Right atrium auricular region (tissue), 2 donors: ENCODE data around the gene NMRK1. TPM values are rescaled to one million over a fixed set of nuclear protein-coding genes. Genes with fewer than 3 reads are reported as not detected.

ENCODE experiments used
- DNase-seq: peaks from one replicate; pipeline ENCODE4 v3.0.0-alpha.2; 2019; ENCODE audit warnings: low spot score
- H3K27ac ChIP-seq, 2 donors: fragments of 200-600 bp; sonication (generic); 1 replicate in 1 of 2; 2 replicates in 1 of 2; pipeline ENCODE4 v1.5.1; 2016 to 2019
- H3K27me3 ChIP-seq, 2 donors: fragments of 200-600 bp; sonication (generic); one replicate each; pipeline versions ENCODE4 v1.5.1 to v1.6.0; 2017 to 2019
- H3K36me3 ChIP-seq: fragments of 200-600 bp; sonication (generic); one replicate; pipeline ENCODE4 v1.5.1; 2016
- H3K4me1 ChIP-seq, 2 donors: fragments of 200-600 bp; sonication (generic); one replicate each; pipeline versions ENCODE4 v1.5.1 to v1.6.0; 2017 to 2019
- H3K4me3 ChIP-seq, 2 donors: fragments of 200-600 bp; sonication (generic); 1 replicate in 1 of 2; 2 replicates in 1 of 2; pipeline ENCODE4 v1.5.1; 2017 to 2019; ENCODE audit warnings: mild to moderate bottlenecking in 1 of 2, moderate library complexity in 1 of 2
- H3K9me3 ChIP-seq, 2 donors: fragments of 200-600 bp; sonication (generic); one replicate each; pipeline ENCODE4 v1.5.1; 2019
- total RNA-seq, 2 donors: library from RNA; depleted of rRNA; stranded (reverse); fragments of >200 nt; gene quantifications; one replicate each; pipeline ENCODE4 v1.1.0, GENCODE V29; 2016
- TF ChIP-seq, protein P1 (sequence below), 2 donors: fragments of 200-600 bp; sonication (generic); IDR thresholded peaks; one replicate each; pipeline ENCODE4 v1.5.1; 2019; ENCODE audit warnings: antibody characterized with exemption in 2 of 2

The NMRK1 gene
- total RNA-seq, 2 donors from 2014 or later: 5.5 to 9.6 TPM

DNA sequence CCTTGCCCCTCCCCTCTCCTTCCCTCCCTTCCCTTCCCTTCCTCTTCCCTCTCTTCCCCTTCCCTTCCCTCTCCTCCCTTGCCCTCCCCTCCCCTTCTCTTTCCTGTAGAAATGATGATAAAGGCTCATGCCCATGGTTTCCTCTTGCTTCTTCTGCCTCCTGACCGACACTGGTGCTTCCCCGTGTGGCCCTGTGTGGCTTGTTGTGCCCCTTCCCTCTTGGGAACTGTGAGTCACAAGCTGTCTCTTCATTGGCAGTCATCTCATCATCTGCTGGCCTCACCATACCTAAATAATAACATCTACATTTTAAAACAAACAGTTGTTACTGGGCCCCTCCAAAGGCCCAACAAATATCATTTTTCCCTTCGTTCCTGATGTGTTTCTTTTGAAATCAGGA is 48.2 kb downstream of the NMRK1 start:
- Histone ChIP-seq H3K4me1 (no peaks in the 10 kb centered on the region), H3K36me3 (no peaks in the 10 kb centered on the region), H3K27ac (no peak overlapping the region), H3K4me3 (no peak overlapping the region), H3K27me3 (no peaks in the 10 kb centered on the region), H3K9me3 (no peaks in the 10 kb centered on the region)
- TF ChIP-seq, protein P1, sequence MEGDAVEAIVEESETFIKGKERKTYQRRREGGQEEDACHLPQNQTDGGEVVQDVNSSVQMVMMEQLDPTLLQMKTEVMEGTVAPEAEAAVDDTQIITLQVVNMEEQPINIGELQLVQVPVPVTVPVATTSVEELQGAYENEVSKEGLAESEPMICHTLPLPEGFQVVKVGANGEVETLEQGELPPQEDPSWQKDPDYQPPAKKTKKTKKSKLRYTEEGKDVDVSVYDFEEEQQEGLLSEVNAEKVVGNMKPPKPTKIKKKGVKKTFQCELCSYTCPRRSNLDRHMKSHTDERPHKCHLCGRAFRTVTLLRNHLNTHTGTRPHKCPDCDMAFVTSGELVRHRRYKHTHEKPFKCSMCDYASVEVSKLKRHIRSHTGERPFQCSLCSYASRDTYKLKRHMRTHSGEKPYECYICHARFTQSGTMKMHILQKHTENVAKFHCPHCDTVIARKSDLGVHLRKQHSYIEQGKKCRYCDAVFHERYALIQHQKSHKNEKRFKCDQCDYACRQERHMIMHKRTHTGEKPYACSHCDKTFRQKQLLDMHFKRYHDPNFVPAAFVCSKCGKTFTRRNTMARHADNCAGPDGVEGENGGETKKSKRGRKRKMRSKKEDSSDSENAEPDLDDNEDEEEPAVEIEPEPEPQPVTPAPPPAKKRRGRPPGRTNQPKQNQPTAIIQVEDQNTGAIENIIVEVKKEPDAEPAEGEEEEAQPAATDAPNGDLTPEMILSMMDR (IDR thresholded peaks at IDR 0.05): no peak
- no peak for DNase-seq

DNA sequence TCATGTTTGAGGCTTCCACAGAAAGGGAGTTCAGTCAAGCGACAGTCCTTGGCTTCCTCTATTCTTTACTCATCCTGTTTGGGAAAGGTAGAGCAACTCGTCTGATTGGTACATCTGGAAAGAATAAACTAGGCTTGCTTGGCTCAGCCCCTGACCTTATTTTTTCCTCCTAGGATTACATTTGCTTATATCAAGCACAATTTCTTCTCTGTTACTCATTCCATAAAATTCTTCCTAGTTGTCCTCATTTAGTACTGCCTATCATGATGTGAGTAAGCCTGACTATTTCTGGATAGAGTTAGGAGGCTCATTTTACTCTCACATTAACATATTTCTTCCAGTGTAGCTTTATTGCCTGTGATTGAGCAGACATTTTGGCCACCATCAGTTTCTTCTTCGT is 48.9 kb downstream of the NMRK1 start:
- H3K27ac ChIP-seq: no peak overlapping the region

DNA sequence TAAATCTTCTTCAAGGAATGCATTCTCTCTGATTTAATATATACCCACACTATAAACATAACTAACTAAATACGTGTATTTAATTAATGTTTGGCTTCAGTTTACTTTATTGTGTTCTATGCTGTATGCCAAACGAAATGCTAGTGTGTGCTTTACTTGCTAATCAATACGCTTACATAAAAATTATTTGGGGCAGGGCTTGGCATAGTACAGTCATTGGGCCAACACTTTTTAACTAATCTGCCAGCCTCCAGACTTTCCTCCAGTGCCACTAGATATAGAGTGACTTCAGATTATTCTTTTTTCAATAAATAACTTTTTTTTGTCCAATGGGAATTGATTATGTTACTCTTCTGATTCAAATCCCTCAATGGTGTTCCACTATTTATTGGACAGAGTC is 51.2 kb downstream of the NMRK1 start:
- Histone ChIP-seq H3K9me3 (no peaks in the 10 kb centered on the region), H3K27ac (no peak overlapping the region), H3K36me3 (no peaks in the 10 kb centered on the region), H3K27me3 (no peaks in the 10 kb centered on the region), H3K4me3 (no peak overlapping the region), H3K4me1 (no peaks in the 10 kb centered on the region)
- TF ChIP-seq, protein P1 (IDR thresholded peaks at IDR 0.05): no peak
- DNase-seq: no peak

More for the DNA sequence above, 48.9 kb downstream of the NMRK1 start:
- Histone ChIP-seq H3K27me3 (no peaks in the 10 kb centered on the region), H3K9me3 (no peaks in the 10 kb centered on the region), H3K4me1 (no peaks in the 10 kb centered on the region), H3K36me3 (no peaks in the 10 kb centered on the region), H3K4me3 (no peak overlapping the region)
- TF ChIP-seq, protein P1 (IDR thresholded peaks at IDR 0.05): no peak
- DNase-seq: no peak

DNA sequence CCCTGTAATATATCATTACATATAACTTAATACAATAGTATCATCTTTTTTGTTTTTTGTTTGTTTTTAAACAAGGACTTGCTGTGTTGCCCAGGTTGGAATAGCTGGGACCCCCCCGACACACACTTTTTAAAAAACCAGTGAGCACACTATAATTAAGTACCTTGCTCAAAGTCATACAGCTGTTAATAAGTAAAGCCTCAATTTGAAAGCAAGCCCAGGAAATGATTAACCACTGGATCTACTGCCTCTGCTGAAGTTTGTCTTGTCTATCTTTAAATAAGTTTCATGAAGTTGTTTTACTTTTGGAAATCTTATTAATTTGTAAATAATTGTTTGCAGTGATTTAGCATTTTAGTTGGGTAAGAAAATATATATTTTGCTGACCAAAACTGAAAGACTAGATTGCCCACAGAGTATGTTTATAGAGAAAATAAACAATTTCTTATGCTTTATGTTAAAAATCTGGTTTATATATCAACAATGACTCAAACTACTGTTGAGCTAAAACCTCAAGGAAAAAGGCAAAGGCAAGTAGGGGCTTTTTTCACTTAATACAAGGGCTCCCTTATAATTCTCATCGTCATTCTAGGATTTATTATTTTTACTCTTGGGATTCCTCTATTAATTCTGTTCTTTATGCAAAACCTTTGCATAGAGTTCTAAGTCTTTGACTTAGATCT is 54.0 kb downstream of the NMRK1 start:
- TF ChIP-seq, protein P1 (IDR thresholded peaks at IDR 0.05): no peak

DNA sequence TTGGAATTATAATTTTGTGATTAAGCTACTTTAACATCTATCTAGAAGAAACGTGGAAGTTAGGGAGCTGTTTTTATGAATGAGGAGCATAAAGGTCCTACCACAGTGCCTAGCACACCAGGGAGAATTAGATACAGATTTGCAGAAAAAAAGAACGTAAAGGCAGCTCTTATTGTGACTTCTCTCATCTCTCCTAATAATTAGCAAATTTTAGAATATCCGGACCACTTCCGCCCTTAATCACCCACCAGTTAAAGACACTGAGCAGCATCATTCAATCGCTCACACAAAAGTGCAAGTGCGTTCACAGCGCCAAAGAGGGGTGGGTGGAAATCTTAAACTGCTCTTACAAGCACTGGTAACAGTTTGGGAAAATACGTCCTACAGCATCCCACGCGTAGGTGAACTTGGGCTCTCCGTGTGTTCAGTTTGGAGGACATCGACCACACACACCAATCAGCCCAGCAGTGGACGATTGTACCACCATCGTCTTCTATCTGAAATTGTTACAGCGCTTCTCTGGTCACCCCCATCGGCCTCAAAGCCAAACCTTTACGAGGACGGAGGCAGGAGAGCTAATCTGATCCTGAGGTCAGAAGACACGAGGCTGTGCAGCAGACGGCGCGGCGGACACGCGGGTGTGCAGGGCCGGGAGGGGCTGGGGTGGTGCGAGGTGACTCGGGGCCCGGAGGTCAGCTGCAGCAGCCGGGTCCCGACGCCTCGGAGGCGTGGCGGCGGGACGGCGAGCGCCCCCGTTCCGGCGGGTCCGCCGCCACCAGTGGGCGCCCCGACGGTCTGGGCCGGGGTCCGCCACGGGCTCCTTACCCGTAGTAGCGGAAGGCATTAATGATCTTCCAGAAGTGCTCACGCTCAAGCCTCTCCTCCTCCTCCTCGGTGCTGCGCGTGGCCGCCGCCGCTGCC is 60.5 kb downstream of the NMRK1 start:
- Histone ChIP-seq H3K4me1 (peaks cover 0 to 14% of the 10 kb centered on the region in 2 donors), H3K4me3 (peak overlapping the region; percentile 66 to 88), H3K36me3 (no peaks in the 10 kb centered on the region), H3K27ac (peak overlapping the region; percentile 96), H3K27me3 (no peaks in the 10 kb centered on the region), H3K9me3 (no peaks in the 10 kb centered on the region)
- peak; percentile 73 for DNase-seq
- TF ChIP-seq, protein P1 (IDR thresholded peaks at IDR 0.05): no peak

More for the DNA sequence above, 54.0 kb downstream of the NMRK1 start:
- H3K27ac ChIP-seq: no peak overlapping the region
- no peak for DNase-seq
- no peaks in the 10 kb centered on the region for H3K9me3 ChIP-seq
- H3K4me3 ChIP-seq: no peak overlapping the region
- H3K27me3 ChIP-seq: no peaks in the 10 kb centered on the region
- H3K36me3 ChIP-seq: no peaks in the 10 kb centered on the region
- peaks cover 0 to under 1% of the 10 kb centered on the region in 2 donors for H3K4me1 ChIP-seq
